Astrocyte (in vitro differentiated cells and primary cell): ENCODE results near the gene MAP3K10. TPM values are rescaled to one million over a fixed set of nuclear protein-coding genes. Genes with fewer than 3 reads are reported as not detected.
"Not testable (repeated sequence)": the region's sequence is repeated elsewhere in the genome, so short reads cannot be mapped to it uniquely, and the experiment has no call there.

Experiments used
- DNase-seq: peaks from one replicate; pipeline ENCODE4 v3.0.0-alpha.2; 2010; ENCODE audit warnings: low read depth
- FAIRE-seq: peaks from 2 replicates; lab custom pipeline; 2011; peaks lifted over from hg19 to GRCh38; lab: Jason Lieb, UNC
- H2AFZ ChIP-seq: 2 replicates; pipeline ENCODE4 v1.6.0; 2012; ENCODE audit warnings: low read depth, low read length, inconsistent platforms
- H3K27ac ChIP-seq: 2 replicates; pipeline ENCODE4 v1.5.1; 2011; ENCODE audit warnings: low read depth, low read length, inconsistent platforms
- H3K27me3 ChIP-seq: 2 replicates; pipeline ENCODE4 v1.6.0; 2011; ENCODE audit warnings: low read length, inconsistent platforms; ENCODE audit not compliant: insufficient read depth
- H3K36me3 ChIP-seq: 2 replicates; pipeline ENCODE4 v1.5.1; 2011; ENCODE audit warnings: low read length, inconsistent platforms; ENCODE audit not compliant: insufficient read depth
- H3K4me1 ChIP-seq: 2 replicates; pipeline ENCODE4 v1.5.1; 2011; ENCODE audit warnings: low read length, inconsistent platforms; ENCODE audit not compliant: insufficient read depth
- H3K4me2 ChIP-seq: 2 replicates; pipeline ENCODE4 v1.6.0; 2012; ENCODE audit warnings: low read length, inconsistent platforms
- H3K4me3 ChIP-seq: 2 replicates; pipeline ENCODE4 v1.5.1; 2011; ENCODE audit warnings: low read depth, mild to moderate bottlenecking, low read length, inconsistent platforms; ENCODE audit not compliant: insufficient read depth
- H3K79me2 ChIP-seq: 2 replicates; pipeline ENCODE4 v1.6.0; 2012; ENCODE audit warnings: mild to moderate bottlenecking, low read length, inconsistent platforms; ENCODE audit not compliant: insufficient read depth
- H3K9ac ChIP-seq: 2 replicates; pipeline ENCODE4 v1.6.0; 2012; ENCODE audit warnings: mild to moderate bottlenecking, low read length, inconsistent platforms
- H3K9me3 ChIP-seq: 2 replicates; pipeline ENCODE4 v1.5.1; 2012; ENCODE audit warnings: low read depth, mild to moderate bottlenecking, low read length, inconsistent platforms; ENCODE audit not compliant: insufficient read depth
- H4K20me1 ChIP-seq: 2 replicates; pipeline ENCODE4 v1.6.0; 2012; ENCODE audit warnings: low read length, inconsistent platforms; ENCODE audit not compliant: insufficient read depth
- H3K27ac Mint-ChIP-seq: one replicate; pipeline ENCODE4 v1.8.0; 2021; ENCODE audit warnings: mild to moderate bottlenecking, mixed read lengths; ENCODE audit not compliant: unreplicated experiment
- H3K27me3 Mint-ChIP-seq: one replicate; pipeline ENCODE4 v1.8.0; 2021; ENCODE audit warnings: low read depth, mixed read lengths; ENCODE audit not compliant: unreplicated experiment
- H3K36me3 Mint-ChIP-seq: one replicate; pipeline ENCODE4 v1.8.0; 2021; ENCODE audit warnings: low read depth, mixed read lengths; ENCODE audit not compliant: unreplicated experiment
- H3K4me1 Mint-ChIP-seq: one replicate; pipeline ENCODE4 v1.8.0; 2021; ENCODE audit warnings: low read depth, mixed read lengths; ENCODE audit not compliant: unreplicated experiment
- H3K4me3 Mint-ChIP-seq: one replicate; pipeline ENCODE4 v1.8.0; 2021; ENCODE audit warnings: mild to moderate bottlenecking, moderate library complexity, mixed read lengths; ENCODE audit not compliant: unreplicated experiment
- H3K9me3 Mint-ChIP-seq: one replicate; pipeline ENCODE4 v1.8.0; 2021; ENCODE audit warnings: mild to moderate bottlenecking, mixed read lengths; ENCODE audit not compliant: unreplicated experiment
- CTCF ChIP-seq: IDR thresholded peaks from 2 replicates; pipeline ENCODE4 v1.5.1; 2011; ENCODE audit warnings: low read depth, mild to moderate bottlenecking, inconsistent platforms, low read length, moderate library complexity; ENCODE audit not compliant: insufficient read depth
- EZH2 ChIP-seq: IDR thresholded peaks from 2 replicates; pipeline ENCODE4 v1.6.1; 2012; ENCODE audit warnings: mild to moderate bottlenecking, low read length, inconsistent platforms; ENCODE audit not compliant: insufficient read depth
- total RNA-seq: library from RNA; stranded (reverse); gene quantifications from 2 replicates; pipeline ENCODE4 v1.2.1, GENCODE V29; 2021

Gene MAP3K10
- total RNA-seq, 1 donor from 2014 or later, result 17.2 TPM

DNA sequence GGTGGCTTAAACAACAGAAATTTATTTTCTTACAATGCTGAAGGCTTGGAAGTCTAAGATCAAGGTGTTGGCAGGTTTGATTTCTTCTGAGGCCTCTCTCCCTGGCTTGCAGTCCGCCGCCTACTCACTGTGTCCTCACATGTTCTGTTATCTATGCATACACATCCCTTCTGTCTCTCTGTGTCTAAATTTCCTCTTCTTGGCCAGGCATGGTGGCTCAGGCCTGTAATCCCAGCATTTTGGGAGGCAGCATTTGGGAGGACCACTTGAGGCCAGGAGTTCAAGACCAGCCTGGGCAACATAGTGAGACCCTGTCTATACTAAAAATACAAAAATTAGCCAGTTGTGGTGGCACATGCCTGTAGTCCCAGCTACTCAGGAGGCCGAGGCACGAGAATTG is 19.9 kb upstream of the MAP3K10 start:
- not testable (repeated sequence) for H3K4me3 ChIP-seq, H3K36me3 Mint-ChIP-seq, DNase-seq, H3K27me3 ChIP-seq, H3K9ac ChIP-seq, H3K4me1 Mint-ChIP-seq, H3K27ac Mint-ChIP-seq, H3K4me2 ChIP-seq, H2AFZ ChIP-seq, FAIRE-seq, H3K4me3 Mint-ChIP-seq, H3K79me2 ChIP-seq, H4K20me1 ChIP-seq, H3K9me3 ChIP-seq, H3K4me1 ChIP-seq, H3K27ac ChIP-seq, H3K36me3 ChIP-seq, H3K9me3 Mint-ChIP-seq
- peaks cover 11% of the 10 kb centered on the region for H3K27me3 Mint-ChIP-seq

GRCh38 chr19:40174092-40174491 is 17.1 kb upstream of the MAP3K10 start:
- FAIRE-seq, result no peak
- no peaks in the 10 kb centered on the region for H3K4me1 ChIP-seq
- no peak overlapping the region for H3K4me3 Mint-ChIP-seq
- H3K36me3 ChIP-seq, result no peaks in the 10 kb centered on the region
- no peaks in the 10 kb centered on the region for H3K79me2 ChIP-seq
- H3K27me3 ChIP-seq, result no peaks in the 10 kb centered on the region
- DNase-seq, result no peak
- TF ChIP-seq EZH2 (no peak), CTCF (no peak)
- peaks cover 11% of the 10 kb centered on the region for H3K9me3 Mint-ChIP-seq
- H3K4me1 Mint-ChIP-seq, result no peaks in the 10 kb centered on the region
- H3K4me3 ChIP-seq, result no peak overlapping the region
- no peaks in the 10 kb centered on the region for H4K20me1 ChIP-seq
- no peak overlapping the region for H3K4me2 ChIP-seq
- H3K36me3 Mint-ChIP-seq, result no peaks in the 10 kb centered on the region
- H3K9me3 ChIP-seq, result no peaks in the 10 kb centered on the region
- no peak overlapping the region for H2AFZ ChIP-seq
- no peak overlapping the region for H3K27ac Mint-ChIP-seq
- no peak overlapping the region for H3K27ac ChIP-seq
- peaks cover 11% of the 10 kb centered on the region for H3K27me3 Mint-ChIP-seq
- H3K9ac ChIP-seq, result no peak overlapping the region

DNA sequence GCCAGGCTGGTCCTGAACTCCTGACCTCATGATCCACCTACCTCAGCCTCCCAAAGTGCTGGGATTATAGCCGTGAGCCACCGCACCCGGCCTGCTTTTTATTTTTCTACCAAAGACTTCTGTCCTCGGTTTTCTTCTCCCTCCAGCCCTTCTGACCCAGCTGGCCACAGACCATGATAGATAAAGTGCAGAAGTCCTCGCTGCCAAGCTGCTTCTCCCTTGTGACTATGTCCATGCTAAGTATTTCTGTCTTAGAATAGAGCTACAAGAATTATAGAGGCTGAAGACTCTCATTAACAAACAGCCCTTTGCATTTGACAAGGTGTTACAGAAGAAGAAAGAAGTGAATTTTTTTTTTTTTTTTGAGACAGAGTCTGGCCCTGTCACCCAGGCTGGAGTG is 15.4 kb upstream of the MAP3K10 start:
- peaks cover 9% of the 10 kb centered on the region for H3K9me3 Mint-ChIP-seq
- Histone ChIP-seq H3K9ac (no peak overlapping the region), H3K36me3 (no peaks in the 10 kb centered on the region), H4K20me1 (no peaks in the 10 kb centered on the region), H3K4me2 (no peak overlapping the region), H3K79me2 (no peaks in the 10 kb centered on the region), H3K27ac (no peak overlapping the region), H3K27me3 (no peaks in the 10 kb centered on the region), H2AFZ (no peak overlapping the region), H3K9me3 (no peaks in the 10 kb centered on the region), H3K4me3 (no peak overlapping the region), H3K4me1 (no peaks in the 10 kb centered on the region)
- peaks cover 8% of the 10 kb centered on the region for H3K27me3 Mint-ChIP-seq
- H3K4me1 Mint-ChIP-seq, result no peaks in the 10 kb centered on the region
- TF ChIP-seq EZH2, result no peak
- no peak for TF ChIP-seq CTCF
- H3K4me3 Mint-ChIP-seq, result no peak overlapping the region
- H3K27ac Mint-ChIP-seq, result no peak overlapping the region
- FAIRE-seq, result no peak
- no peaks in the 10 kb centered on the region for H3K36me3 Mint-ChIP-seq
- DNase-seq, result no peak
